ENCODE data around the gene NEDD9.

- no peak for TF ChIP-seq MAX (IDR thresholded peaks at IDR 0.05; ENCODE audit: low read depth, low read length)
- no peak for TF ChIP-seq CTCF (IDR thresholded peaks at IDR 0.05; ENCODE audit: low read depth, low read length)
- TF ChIP-seq POLR2A (IDR thresholded peaks at IDR 0.05; ENCODE audit: extremely low read depth, insufficient read length), result no peak
- no peak for TF ChIP-seq MYC (IDR thresholded peaks at IDR 0.05; ENCODE audit: low read depth, low read length)
Measured at GRCh38 chr6:11196511-11197174, 35.8 kb downstream of the NEDD9 start.

Measured in NB4 (cell line).